Activated T-helper 9 cell treated with anti-CD3 and anti-CD28 coated beads, Interleukin-2, amount 50 U/mL, for 16 hours (primary cell): Measurements from ENCODE around the gene LRP1B.
"Not testable (repeated sequence)": the region's sequence is repeated elsewhere in the genome, so short reads cannot be mapped to it uniquely, and the experiment has no call there.

Source experiments
- DNase-seq: peaks from one replicate; pipeline ENCODE4 v3.0.0-alpha.2; 2020; ENCODE audit warnings: low read depth

The LRP1B gene

GRCh38 chr2:140344838-140345237 lies 1786.0 kb downstream of the LRP1B start:
- no peak for DNase-seq

GRCh38 chr2:140344266-140344665 lies 1786.5 kb downstream of the LRP1B start:
- DNase-seq, result not testable (repeated sequence)

GRCh38 chr2:140338795-140339194 lies 1792.0 kb downstream of the LRP1B start:
- DNase-seq, result no peak

- no peak for DNase-seq
Observed at GRCh38 chr2:140337061-140337460, 1793.8 kb downstream of the LRP1B start.

- DNase-seq, result no peak
Observed at GRCh38 chr2:140316345-140316744, 1814.5 kb downstream of the LRP1B start.

- DNase-seq, result no peak
Observed at GRCh38 chr2:140311905-140312304, 1818.9 kb downstream of the LRP1B start.

GRCh38 chr2:140308706-140309105 lies 1822.1 kb downstream of the LRP1B start:
- DNase-seq, result no peak

GRCh38 chr2:140307532-140307931 lies 1823.3 kb downstream of the LRP1B start:
- DNase-seq, result no peak

- DNase-seq, result no peak
Observed at GRCh38 chr2:140295767-140296166, 1835.0 kb downstream of the LRP1B start.

- no peak for DNase-seq
Observed at GRCh38 chr2:140288726-140289125, 1842.1 kb downstream of the LRP1B start.

GRCh38 chr2:140288213-140288612 lies 1842.6 kb downstream of the LRP1B start:
- DNase-seq, result no peak

GRCh38 chr2:140286377-140286776 lies 1844.4 kb downstream of the LRP1B start:
- DNase-seq, result no peak

GRCh38 chr2:140277344-140277743 lies 1853.5 kb downstream of the LRP1B start:
- DNase-seq, result not testable (repeated sequence)

- no peak for DNase-seq
Observed at GRCh38 chr2:140276661-140277060, 1854.2 kb downstream of the LRP1B start.

- DNase-seq, result no peak
Observed at GRCh38 chr2:140275427-140275826, 1855.4 kb downstream of the LRP1B start.

GRCh38 chr2:140274891-140275290 lies 1855.9 kb downstream of the LRP1B start:
- DNase-seq, result no peak

- DNase-seq, result no peak
Observed at GRCh38 chr2:140273958-140274357, 1856.9 kb downstream of the LRP1B start.

- DNase-seq, result no peak
Observed at GRCh38 chr2:140273408-140273807, 1857.4 kb downstream of the LRP1B start.

GRCh38 chr2:140270224-140270623 lies 1860.6 kb downstream of the LRP1B start:
- no peak for DNase-seq

- no peak for DNase-seq
Observed at GRCh38 chr2:140269000-140269399, 1861.8 kb downstream of the LRP1B start.

GRCh38 chr2:140262908-140263307 lies 1867.9 kb downstream of the LRP1B start:
- DNase-seq, result no peak

- no peak for DNase-seq
Observed at GRCh38 chr2:140257692-140258300, 1873.0 kb downstream of the LRP1B start.

- no peak for DNase-seq
Observed at GRCh38 chr2:140256080-140256479, 1874.7 kb downstream of the LRP1B start.

GRCh38 chr2:140249821-140250220 lies 1881.0 kb downstream of the LRP1B start:
- no peak for DNase-seq

- no peak for DNase-seq
Observed at GRCh38 chr2:140248623-140249022, 1882.2 kb downstream of the LRP1B start.
